Measurements from ENCODE around the gene CCDC167.

Gene CCDC167

GRCh38 chr6:37489697-37490336 lies 9.9 kb downstream of the CCDC167 start:
- no peak for DNase-seq (ENCODE audit: low read depth, low spot score)

GRCh38 chr6:37488476-37488875 lies 11.2 kb downstream of the CCDC167 start:
- DNase-seq (ENCODE audit: low read depth, low spot score), result no peak

- DNase-seq (ENCODE audit: low read depth, low spot score), result no peak
Measured at GRCh38 chr6:37487591-37488380, 11.9 kb downstream of the CCDC167 start.

GRCh38 chr6:37486121-37486839 lies 13.4 kb downstream of the CCDC167 start:
- no peak for DNase-seq (ENCODE audit: low read depth, low spot score)

- no peak for DNase-seq (ENCODE audit: low read depth, low spot score)
Measured at GRCh38 chr6:37485291-37485702, 14.4 kb downstream of the CCDC167 start.

- no peak for DNase-seq (ENCODE audit: low read depth, low spot score)
Measured at GRCh38 chr6:37484786-37485170, 14.9 kb downstream of the CCDC167 start.

- DNase-seq (ENCODE audit: low read depth, low spot score), result no peak
Measured at GRCh38 chr6:37483917-37484785, 15.5 kb downstream of the CCDC167 start.

- DNase-seq (ENCODE audit: low read depth, low spot score), result no peak
Measured at GRCh38 chr6:37483252-37483901, 16.3 kb downstream of the CCDC167 start.

- DNase-seq (ENCODE audit: low read depth, low spot score), result no peak
Measured at GRCh38 chr6:37482606-37483251, 17.0 kb downstream of the CCDC167 start.

- no peak for DNase-seq (ENCODE audit: low read depth, low spot score)
Measured at GRCh38 chr6:37481711-37482605, 17.7 kb downstream of the CCDC167 start.

GRCh38 chr6:37480951-37481534 lies 18.6 kb downstream of the CCDC167 start:
- no peak for DNase-seq (ENCODE audit: low read depth, low spot score)

- DNase-seq (ENCODE audit: low read depth, low spot score), result no peak
Measured at GRCh38 chr6:37480118-37480736, 19.5 kb downstream of the CCDC167 start.

- DNase-seq (ENCODE audit: low read depth, low spot score), result no peak
Measured at GRCh38 chr6:37479266-37479854, 20.3 kb downstream of the CCDC167 start.

GRCh38 chr6:37478827-37479226 lies 20.9 kb downstream of the CCDC167 start:
- no peak for DNase-seq (ENCODE audit: low read depth, low spot score)

GRCh38 chr6:37477656-37478435 lies 21.8 kb downstream of the CCDC167 start:
- DNase-seq (ENCODE audit: low read depth, low spot score), result no peak

GRCh38 chr6:37477191-37477590 lies 22.5 kb downstream of the CCDC167 start:
- DNase-seq (ENCODE audit: low read depth, low spot score), result no peak

- no peak for DNase-seq (ENCODE audit: low read depth, low spot score)
Measured at GRCh38 chr6:37474316-37474715, 25.4 kb downstream of the CCDC167 start.

All from smooth muscle cell of the brain vasculature (primary cell).